Measurements from ENCODE around the gene OR4K1.
"Not testable (repeated sequence)": the region's sequence is repeated elsewhere in the genome, so short reads cannot be mapped to it uniquely, and the experiment has no call there.

OR4K1 gene, protein sequence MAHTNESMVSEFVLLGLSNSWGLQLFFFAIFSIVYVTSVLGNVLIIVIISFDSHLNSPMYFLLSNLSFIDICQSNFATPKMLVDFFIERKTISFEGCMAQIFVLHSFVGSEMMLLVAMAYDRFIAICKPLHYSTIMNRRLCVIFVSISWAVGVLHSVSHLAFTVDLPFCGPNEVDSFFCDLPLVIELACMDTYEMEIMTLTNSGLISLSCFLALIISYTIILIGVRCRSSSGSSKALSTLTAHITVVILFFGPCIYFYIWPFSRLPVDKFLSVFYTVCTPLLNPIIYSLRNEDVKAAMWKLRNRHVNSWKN

DNA sequence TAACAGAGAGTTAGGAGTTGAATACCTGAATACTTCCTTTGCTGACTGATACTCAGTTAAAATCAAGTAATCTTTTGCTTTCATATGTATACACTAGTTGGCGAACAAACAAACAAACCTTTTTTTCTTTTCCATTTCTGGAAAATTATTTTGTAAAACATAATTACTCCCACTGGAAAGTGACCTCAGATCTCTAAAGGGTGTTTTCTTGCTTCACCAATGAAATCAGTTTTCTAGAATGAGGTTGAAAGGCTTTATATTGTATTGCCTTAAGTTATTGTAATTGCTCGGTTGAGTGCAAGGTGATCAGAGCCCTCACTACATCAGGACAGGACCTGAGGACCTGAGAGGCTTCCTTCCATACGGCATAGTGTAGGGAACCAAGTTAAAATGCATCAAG is at the start of gene OR4K1:
OR4K1 (plus strand) TSS at position 301 of the 400 bp plus-strand sequence. CDS start 4,750 bp downstream, outside the sequence.
- no peak for FAIRE-seq

DNA sequence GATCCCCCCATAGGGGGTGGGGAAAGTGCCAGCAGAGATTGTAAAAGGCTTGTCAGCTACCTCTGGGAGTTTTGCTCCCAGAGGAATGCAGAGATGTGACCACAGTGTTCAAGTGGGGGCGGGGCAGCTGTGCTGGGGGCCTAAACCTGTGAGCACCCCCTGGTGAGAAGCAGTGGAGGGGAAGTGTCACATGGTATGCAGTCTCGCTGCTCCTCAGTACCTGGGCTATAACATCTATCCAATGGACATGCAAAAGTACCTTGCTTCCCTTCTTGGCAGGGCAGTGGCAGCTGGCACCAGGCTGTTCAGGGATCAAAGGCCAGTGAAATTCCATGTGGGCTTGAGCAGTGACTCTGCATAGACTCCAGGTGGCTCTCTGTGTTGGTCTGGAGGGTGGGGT is 35.4 kb upstream of the OR4K1 start:
- no peak for FAIRE-seq

DNA sequence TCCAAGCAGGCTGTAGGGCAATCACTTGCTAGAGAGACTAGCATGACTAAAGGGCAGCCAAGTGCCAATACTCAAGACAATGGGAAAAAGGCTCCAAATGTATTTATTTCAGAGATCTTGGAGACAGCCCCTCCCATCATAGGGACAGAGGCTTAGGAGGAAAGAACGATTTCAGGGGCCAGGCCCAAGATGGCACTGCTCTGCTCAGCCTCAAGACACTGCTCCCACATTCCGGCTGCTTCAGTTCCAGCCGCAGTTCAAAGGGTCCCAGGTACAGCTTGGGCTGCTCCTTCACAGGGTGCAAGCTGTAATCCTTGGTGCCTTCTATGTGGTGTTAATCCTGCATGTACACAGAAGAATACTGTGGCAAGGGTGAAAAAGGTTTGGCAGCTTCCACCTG is 29.7 kb upstream of the OR4K1 start:
- FAIRE-seq = no peak

DNA sequence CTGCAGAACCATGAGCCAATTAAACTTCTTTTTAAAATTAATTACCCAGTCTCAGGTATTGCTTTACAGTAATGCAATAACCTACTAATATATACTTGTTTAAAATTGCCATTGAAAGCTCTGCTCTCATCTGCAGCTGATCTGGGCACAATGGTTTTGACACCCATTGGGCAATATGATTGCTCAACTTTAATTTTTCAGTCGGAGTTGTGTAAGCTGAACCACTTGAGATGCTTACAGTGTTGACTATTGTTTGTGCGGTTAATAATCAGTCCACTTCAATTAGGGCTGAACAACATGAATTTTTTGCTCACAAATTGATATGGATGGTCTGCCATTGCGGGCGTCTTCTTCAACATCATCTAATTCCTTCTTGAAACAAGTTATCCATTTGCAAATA is 28.3 kb upstream of the OR4K1 start:
- no peak for FAIRE-seq

DNA sequence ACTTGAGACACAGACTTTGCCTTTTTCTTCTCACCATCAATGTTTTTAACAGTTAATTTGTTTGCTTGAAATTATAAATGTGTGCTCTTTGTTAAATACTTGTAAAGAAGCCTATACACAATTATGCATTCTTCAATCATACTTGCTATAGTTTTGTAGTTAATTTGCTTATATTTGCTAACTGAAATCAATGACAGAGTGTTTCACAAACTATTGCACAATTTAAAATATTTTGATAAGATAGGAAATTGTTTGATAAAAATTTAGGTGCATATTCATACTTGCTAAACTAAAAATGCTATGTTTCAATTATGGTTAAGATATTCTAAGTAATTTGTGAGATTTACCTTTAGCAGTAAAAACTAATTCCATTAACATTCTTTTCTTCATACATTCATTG is 24.1 kb upstream of the OR4K1 start:
- peak; percentile 11 for FAIRE-seq

DNA sequence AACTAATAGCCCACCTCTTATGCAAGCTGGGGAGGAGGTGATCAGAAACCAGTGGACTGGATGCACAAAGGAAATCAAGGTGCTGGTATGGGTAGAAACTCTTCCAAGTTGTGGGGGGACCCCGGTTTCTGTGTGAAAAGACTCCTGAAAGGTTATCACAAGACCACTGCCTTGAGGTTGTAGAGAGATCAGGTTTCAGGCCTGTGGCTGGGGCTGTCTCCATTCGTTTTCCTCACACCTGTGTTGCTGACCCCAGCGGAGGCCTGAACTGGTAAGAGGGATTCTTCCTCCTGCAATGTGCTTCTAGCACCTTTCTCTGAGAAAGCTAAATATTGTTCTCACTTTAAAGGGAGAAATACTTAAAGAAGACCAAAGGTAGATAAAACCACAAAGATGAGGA is 19.6 kb upstream of the OR4K1 start:
- FAIRE-seq = no peak

DNA sequence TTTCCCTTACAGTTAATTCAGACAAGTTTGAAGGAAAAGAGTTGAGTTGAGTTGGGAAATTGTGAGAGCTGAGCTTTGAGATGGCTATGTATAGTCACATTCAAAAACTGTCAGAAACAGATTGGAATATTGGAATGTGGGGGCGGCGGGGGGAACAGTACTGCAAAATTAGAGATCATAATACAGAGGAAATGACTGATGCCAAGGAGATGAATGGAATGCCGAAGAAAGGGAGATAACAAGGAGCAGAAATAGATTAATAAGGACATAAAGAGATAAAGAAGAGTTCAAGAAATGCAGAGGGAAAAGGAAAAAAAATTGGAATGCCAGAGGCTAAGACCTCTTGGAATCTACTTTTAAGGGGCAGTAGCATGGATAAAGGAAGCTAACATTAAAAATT is 13.5 kb upstream of the OR4K1 start:
- FAIRE-seq = no peak

DNA sequence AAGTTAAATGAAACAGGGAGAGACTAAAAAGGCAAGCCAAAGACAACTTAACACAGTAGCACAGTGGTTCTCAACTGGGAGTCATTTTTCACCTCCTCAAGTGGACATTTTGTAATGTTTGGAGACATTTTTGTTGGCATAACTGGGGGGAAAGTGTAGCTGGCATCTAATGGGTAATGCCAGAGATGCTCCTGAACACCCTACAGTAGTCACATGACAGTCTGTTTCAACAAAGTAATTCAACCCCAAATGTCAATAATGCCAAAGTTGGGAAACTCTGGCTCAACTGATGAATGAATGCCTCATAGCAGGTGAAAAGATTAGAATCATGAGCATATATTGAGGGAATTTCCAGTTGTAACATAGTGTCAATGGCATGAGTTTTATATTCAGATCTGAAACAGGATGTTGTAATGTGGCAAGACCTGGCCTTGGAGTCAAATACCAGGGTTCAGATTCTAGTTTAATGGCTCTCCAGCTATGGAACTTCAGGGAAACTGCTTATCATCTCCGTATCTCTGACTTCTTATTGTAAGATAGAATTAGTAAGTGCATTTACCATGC is 12.7 kb upstream of the OR4K1 start:
- no peak for FAIRE-seq

DNA sequence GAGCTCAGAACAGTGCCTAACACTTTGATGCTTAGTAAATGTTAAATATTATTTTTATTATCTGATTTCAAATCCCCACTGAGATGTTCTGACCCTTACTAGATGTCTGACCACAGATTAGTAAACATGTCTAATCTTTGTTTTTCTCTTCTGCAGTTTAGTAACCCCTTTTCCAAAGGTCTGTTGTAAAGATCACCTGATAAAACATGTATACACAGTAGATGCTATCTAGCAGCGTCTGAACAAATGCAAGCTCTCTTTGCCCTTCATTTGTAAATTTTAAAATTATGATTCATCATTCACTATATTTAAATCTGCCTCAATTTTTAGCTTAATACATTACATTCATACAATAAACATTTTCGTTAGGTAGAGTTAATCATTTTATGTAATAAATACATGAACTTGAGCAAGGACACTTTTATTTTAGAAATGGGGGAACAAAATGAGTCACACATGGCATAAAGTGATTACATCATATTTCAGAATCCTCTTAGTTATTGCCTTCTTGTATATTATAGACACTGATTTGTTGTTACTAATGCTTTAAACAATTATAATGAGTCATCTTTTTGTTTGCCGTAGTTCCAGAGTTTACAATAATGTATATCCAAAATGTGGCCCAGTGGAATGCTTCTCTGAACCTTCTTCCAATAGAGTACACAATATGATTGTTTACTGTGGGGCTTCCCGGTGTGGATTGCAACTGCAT is 12.0 kb upstream of the OR4K1 start:
- FAIRE-seq = no peak

DNA sequence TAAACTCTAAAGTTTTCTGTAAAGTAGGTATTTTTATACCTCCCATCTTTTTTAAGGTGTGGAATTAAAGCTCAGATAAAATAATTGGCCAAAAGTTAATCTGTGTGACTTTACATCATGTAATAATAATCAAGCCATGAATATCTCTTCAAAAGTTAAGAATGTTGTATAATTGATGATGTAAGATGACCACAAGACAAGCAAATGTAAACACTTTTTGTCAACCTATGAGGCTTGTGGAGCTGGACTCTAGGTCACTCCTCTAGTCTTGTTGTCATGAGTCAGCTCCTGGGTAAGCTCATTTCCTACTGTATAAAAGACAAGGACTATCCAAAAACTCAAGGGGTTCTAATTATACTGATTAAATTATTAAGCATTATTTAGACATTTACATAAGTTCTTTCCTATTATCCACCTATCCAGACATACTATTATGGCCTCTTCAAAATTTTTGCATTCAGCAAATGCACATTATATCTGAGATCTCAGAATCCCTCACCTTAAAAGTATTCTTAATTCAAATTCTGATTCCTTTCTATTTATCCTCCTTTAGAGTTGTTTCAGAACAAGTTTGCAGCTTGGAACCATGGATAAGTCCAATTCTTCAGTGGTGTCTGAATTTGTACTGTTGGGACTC is 10.6 kb upstream of the OR4K1 start, which contains the start of gene OR4K5:
OR4K5 (plus strand) TSS at position 587 of the 637 bp plus-strand sequence; CDS start at position 587, 0 bp downstream.
- no peak for FAIRE-seq

DNA sequence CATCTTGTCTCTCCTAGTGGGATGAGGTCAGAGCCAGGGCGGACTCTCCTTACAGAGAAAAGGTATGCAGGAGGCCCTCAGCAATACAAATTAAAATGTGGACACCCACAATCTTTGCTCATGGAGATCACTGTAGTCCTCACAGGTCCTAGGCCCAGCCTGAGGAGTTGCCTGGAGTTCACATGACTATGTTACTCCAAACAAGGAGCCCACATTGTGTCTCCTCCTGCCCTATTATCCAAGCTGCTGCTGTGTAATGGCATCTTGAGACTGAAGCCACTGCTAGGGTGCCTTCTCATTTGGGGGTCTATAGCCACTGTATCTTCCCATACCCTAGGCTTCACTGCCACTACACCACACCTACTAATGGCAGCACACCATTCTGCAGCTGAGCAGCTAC is 11.0 kb downstream of the OR4K1 start:
- FAIRE-seq = no peak

DNA sequence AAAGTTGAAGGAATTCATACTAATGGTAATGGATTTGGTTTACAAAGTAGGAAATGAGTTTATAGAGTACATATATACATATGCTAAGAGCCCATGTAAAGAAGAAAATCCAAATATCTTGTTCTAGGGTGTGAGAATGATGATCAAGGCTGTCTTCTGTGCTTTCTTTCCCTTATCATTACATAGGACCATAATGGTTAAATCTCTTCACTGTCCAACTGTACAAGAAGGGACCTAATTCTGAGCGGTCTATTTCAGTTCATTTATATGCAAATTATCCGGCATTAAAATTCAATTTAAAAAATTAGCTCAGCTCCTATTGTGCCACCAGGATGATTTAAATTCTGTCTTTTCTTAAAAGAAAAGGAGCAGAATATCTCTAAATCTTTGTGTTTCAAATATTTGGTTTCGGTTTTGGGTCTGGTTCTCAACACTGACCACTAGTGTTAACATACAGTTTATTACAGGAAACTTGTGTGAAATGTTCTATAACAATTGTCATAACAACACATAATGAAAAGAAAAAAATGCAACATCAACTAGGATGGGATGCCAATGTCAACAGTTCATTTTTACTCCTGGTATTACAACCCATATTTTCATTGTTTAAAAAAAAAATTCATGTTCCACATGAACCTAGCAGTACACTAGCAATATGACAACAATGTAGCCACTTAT is 16.8 kb downstream of the OR4K1 start:
- peak; percentile 48 for FAIRE-seq

DNA sequence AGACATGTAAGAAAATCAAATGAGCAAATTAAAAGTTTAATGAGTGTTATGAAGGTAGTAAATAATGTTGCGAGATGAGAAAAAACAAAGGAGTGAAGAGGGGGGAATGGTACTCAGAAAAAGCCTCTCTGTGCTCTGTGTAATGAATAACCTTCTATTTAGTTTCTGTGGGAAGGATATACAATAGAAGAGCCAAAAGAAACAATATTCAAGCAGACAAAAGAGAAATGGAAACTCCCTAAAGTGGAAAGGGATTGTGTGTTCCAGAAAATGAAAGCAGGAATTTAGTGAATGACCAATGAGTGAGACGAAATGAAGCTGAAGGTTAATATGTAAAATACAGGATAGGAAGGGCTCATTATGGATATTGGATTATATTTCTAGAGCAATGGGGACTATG is 18.5 kb downstream of the OR4K1 start:
- no peak for FAIRE-seq

DNA sequence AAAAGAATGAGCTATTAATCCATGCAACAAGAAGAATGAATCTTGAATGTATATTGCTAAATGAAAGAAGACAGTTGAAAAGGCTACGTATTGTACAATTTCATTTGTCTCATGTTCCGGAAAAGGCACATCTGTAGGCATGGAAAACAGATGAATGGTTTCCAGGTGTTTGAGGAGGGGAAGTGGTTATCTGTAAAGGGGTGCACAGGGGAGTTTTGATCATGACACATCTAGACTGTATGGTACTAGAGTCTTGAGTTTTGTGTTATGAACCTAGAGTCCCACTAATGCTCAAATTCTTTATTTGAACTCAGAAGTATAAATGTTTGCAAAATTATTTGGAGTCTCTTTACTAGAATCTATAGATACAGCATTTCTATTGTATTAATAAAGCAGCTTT is 39.0 kb downstream of the OR4K1 start:
- FAIRE-seq = not testable (repeated sequence)

DNA sequence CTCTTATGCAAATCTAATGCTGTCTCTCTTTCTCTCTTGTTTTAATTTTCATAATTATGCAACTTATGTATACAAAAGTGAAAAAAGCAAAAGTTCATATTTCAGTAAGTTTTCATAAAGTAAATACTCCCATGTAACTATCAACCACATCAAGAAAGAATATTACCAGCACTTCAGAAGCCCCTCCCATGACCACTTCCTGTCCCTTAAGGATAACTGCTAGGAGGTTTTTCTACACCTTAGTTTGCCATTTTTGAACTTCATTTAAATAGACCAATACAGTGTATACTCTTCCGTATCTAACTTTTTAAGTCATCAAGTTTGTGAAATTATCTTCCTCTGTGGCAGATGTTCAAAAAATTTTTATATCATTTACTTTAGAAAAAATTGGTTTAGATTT is 44.1 kb downstream of the OR4K1 start:
- FAIRE-seq = no peak

DNA sequence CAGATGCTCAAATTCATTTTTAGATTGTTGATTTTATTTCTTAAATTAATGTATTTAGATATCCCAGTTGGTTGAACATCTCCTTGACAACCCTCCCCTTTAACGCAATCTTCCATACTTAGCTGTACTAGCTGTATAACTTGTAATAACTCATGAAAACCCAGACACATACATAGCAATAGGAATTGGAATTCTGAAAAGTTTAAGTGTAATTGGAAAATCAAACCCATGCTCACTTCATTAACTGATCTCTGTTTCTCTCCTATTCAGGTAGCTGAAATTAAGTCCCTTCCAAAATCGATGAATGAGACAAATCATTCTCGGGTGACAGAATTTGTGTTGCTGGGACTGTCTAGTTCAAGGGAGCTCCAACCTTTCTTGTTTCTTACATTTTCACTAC is 44.6 kb downstream of the OR4K1 start, which contains the start of gene OR4K15:
OR4K15 (plus strand) TSS at position 301 of the 400 bp plus-strand sequence; CDS start at position 301, 0 bp downstream.
- FAIRE-seq = no peak

All from TTC549 (cell line).